Measurements from ENCODE around the gene CLSTN3. TPM values are rescaled to one million over a fixed set of nuclear protein-coding genes. Genes with fewer than 3 reads are reported as not detected.
A peak's percentile ranks its signal among the peaks of the same experiment; 100 is the strongest.

CLSTN3 gene
- total and polyA plus RNA-seq, 7 donors: 3.7 to 41.5 (median 12.6) TPM

- DNase-seq: no peak
- 81 to 92% methylated on average over 4 of the region's 4 CpGs for WGBS, 2 donors
- intact Hi-C loops (cut with DNase I): no loop called here
- Histone ChIP-seq H3K36me3 (peaks cover 0 to 24% (median 0%) of the 10 kb centered on the region in 4 donors), H3K27ac (no peak overlapping the region), H3K9me3 (no peaks in the 10 kb centered on the region), H3K4me1 (no peaks in the 10 kb centered on the region), H3K4me3 (no peak overlapping the region), H3K27me3 (no peaks in the 10 kb centered on the region)
- TF ChIP-seq POLR2AphosphoS5 (IDR thresholded peaks at IDR 0.05) (no peak), POLR2A (IDR thresholded peaks at IDR 0.05) (no peak), EP300 (IDR thresholded peaks at IDR 0.05) (no peak)
- TF ChIP-seq, protein P1, sequence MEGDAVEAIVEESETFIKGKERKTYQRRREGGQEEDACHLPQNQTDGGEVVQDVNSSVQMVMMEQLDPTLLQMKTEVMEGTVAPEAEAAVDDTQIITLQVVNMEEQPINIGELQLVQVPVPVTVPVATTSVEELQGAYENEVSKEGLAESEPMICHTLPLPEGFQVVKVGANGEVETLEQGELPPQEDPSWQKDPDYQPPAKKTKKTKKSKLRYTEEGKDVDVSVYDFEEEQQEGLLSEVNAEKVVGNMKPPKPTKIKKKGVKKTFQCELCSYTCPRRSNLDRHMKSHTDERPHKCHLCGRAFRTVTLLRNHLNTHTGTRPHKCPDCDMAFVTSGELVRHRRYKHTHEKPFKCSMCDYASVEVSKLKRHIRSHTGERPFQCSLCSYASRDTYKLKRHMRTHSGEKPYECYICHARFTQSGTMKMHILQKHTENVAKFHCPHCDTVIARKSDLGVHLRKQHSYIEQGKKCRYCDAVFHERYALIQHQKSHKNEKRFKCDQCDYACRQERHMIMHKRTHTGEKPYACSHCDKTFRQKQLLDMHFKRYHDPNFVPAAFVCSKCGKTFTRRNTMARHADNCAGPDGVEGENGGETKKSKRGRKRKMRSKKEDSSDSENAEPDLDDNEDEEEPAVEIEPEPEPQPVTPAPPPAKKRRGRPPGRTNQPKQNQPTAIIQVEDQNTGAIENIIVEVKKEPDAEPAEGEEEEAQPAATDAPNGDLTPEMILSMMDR (IDR thresholded peaks at IDR 0.05): no peak
Observed at GRCh38 chr12:7145671-7146070, 15.5 kb downstream of the CLSTN3 start.

DNA sequence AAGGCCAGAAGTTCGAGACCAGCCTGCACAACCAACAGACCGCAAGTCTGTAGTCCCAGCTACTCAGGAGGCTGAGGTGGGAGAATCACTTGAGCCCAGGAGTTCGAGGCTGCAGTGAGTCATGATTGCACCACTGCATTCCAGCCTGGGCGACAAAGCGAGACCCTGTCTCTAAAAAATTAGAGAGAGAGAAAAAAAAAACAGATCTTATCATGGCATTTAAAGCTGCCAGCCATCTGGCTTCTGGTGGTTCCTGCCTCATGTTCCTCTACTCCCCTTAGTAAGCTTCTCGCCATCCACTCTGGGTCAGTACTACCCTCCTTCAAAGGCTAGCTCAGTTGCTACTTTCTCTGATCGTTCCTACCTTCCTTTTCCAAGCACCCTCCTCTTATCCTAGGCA is 16.1 kb downstream of the CLSTN3 start:
- H3K9me3 ChIP-seq: no peaks in the 10 kb centered on the region
- H3K4me1 ChIP-seq: no peaks in the 10 kb centered on the region
- WGBS, 2 donors: 94 to 95% methylated on average over 7 of the region's 7 CpGs
- no peak for TF ChIP-seq POLR2AphosphoS5 (IDR thresholded peaks at IDR 0.05)
- no peak for TF ChIP-seq EP300 (IDR thresholded peaks at IDR 0.05)
- no peak for TF ChIP-seq POLR2A (IDR thresholded peaks at IDR 0.05)
- TF ChIP-seq, protein P1 (IDR thresholded peaks at IDR 0.05): no peak
- no peak overlapping the region for H3K27ac ChIP-seq
- no peak for DNase-seq
- H3K4me3 ChIP-seq: no peak overlapping the region
- H3K36me3 ChIP-seq: peaks cover 0 to 27% (median 2%) of the 10 kb centered on the region in 4 donors
- intact Hi-C loops (cut with DNase I): no loop called here
- H3K27me3 ChIP-seq: no peaks in the 10 kb centered on the region

- peak; percentile 40 for DNase-seq
- H3K27ac ChIP-seq: no peak overlapping the region
- H3K4me3 ChIP-seq: no peak overlapping the region
- no peaks in the 10 kb centered on the region for H3K27me3 ChIP-seq
- intact Hi-C loops (cut with DNase I): no loop called here
- WGBS, 2 donors: 89 to 96% methylated on average over 7 of the region's 7 CpGs
- no peaks in the 10 kb centered on the region for H3K4me1 ChIP-seq
- H3K36me3 ChIP-seq: peaks cover 0 to 32% (median 2%) of the 10 kb centered on the region in 4 donors
- TF ChIP-seq POLR2A (IDR thresholded peaks at IDR 0.05) (no peak), POLR2AphosphoS5 (IDR thresholded peaks at IDR 0.05) (no peak), EP300 (IDR thresholded peaks at IDR 0.05) (no peak)
- TF ChIP-seq, protein P1 (IDR thresholded peaks at IDR 0.05): no peak
- no peaks in the 10 kb centered on the region for H3K9me3 ChIP-seq
Observed at GRCh38 chr12:7146906-7147305, 16.7 kb downstream of the CLSTN3 start.

- no peak for TF ChIP-seq POLR2A (IDR thresholded peaks at IDR 0.05)
- TF ChIP-seq, protein P1 (IDR thresholded peaks at IDR 0.05): no peak
- Histone ChIP-seq H3K27ac (no peak overlapping the region), H3K36me3 (peaks cover 0 to 33% (median 2%) of the 10 kb centered on the region in 4 donors), H3K9me3 (no peaks in the 10 kb centered on the region), H3K27me3 (no peaks in the 10 kb centered on the region), H3K4me3 (no peak overlapping the region), H3K4me1 (no peaks in the 10 kb centered on the region)
- intact Hi-C loops (cut with DNase I): no loop called here
- DNase-seq: peak; percentile 45
- 94 to 96% methylated on average over 12 of the region's 12 CpGs for WGBS, 2 donors
Observed at GRCh38 chr12:7150356-7150755, 20.2 kb downstream of the CLSTN3 start.

- intact Hi-C loops (cut with DNase I): no loop called here
- Histone ChIP-seq H3K36me3 (peaks cover 0 to 30% (median 2%) of the 10 kb centered on the region in 4 donors), H3K27me3 (no peaks in the 10 kb centered on the region), H3K27ac (no peak overlapping the region), H3K4me3 (no peak overlapping the region), H3K9me3 (no peaks in the 10 kb centered on the region), H3K4me1 (no peaks in the 10 kb centered on the region)
- DNase-seq: peak; percentile 58
- no peak for TF ChIP-seq EP300 (IDR thresholded peaks at IDR 0.05)
- TF ChIP-seq POLR2AphosphoS5 (IDR thresholded peaks at IDR 0.05): no peak
- no peak for TF ChIP-seq POLR2A (IDR thresholded peaks at IDR 0.05)
- TF ChIP-seq, protein P1 (IDR thresholded peaks at IDR 0.05): no peak
- 95 to 96% methylated on average over 6 of the region's 6 CpGs for WGBS, 2 donors
Observed at GRCh38 chr12:7150841-7151240, 20.7 kb downstream of the CLSTN3 start.
